BJ (cell line): ENCODE data around the gene KCNN3. TPM values are rescaled to one million over a fixed set of nuclear protein-coding genes. Genes with fewer than 3 reads are reported as not detected.
A peak's percentile ranks its signal among the peaks of the same experiment; 100 is the strongest.

Experiments
- CTCF ChIA-PET: fragments of 350-600 bp; formaldehyde crosslinking; extraction: SDS; loops from one replicate; lab custom pipeline; 2021; ENCODE audit warnings: antibody characterized with exemption, inconsistent platforms; lab: Yijun Ruan, JAX
- POLR2A ChIA-PET: fragments of 300-600 bp; sonication (Branson Sonifier 250); formaldehyde crosslinking; extraction: SDS; loops from one replicate; lab custom pipeline; 2021; ENCODE audit warnings: antibody characterized with exemption; lab: Charles Lee
- DNase-seq: peaks from one replicate; pipeline ENCODE4 v3.0.0-alpha.2; 2011; ENCODE audit warnings: low read depth
- H3K27me3 ChIP-seq: 2 replicates; pipeline ENCODE4 v1.6.0; 2011; ENCODE audit warnings: low read length; ENCODE audit not compliant: control insufficient read depth, insufficient read depth
- H3K36me3 ChIP-seq: 2 replicates; pipeline ENCODE4 v1.5.1; 2011; ENCODE audit warnings: low read length; ENCODE audit not compliant: control insufficient read depth, insufficient read depth
- H3K4me3 ChIP-seq: 2 replicates; pipeline ENCODE4 v1.5.1; 2011; ENCODE audit warnings: low read depth, mild to moderate bottlenecking, control low read depth, low read length
- CTCF ChIP-seq: IDR thresholded peaks from 2 replicates; pipeline ENCODE4 v1.5.1; 2011; ENCODE audit warnings: low read depth, mild to moderate bottlenecking, control low read depth, inconsistent platforms, low read length, moderate library complexity; ENCODE audit not compliant: insufficient read depth
- polyA plus RNA-seq: library from polyadenylated mRNA; depleted of rRNA; stranded (reverse); fragments of >200 nt; gene quantifications from 2 replicates; pipeline ENCODE4 v1.2.3, GENCODE V29; 2011

Gene KCNN3
- polyA plus RNA-seq, 1 experiment, result not detected

GRCh38 chr1:154749078-154749760 lies 120.9 kb downstream of the KCNN3 start:
- peaks cover 36% of the 10 kb centered on the region for H3K27me3 ChIP-seq
- H3K4me3 ChIP-seq, result no peak overlapping the region
- CTCF ChIA-PET, result interaction anchor here (0.6 kb wide), 1 partner anchor 19 kb away, joined by 3 read pairs; no protein-coding TSS in a partner anchor
- peak; percentile 21; the same call in 1 of the 2 replicates for TF ChIP-seq CTCF
- no peak for DNase-seq
- POLR2A ChIA-PET, result no interaction called here
- H3K36me3 ChIP-seq, result no peaks in the 10 kb centered on the region

GRCh38 chr1:154748405-154748775 lies 121.7 kb downstream of the KCNN3 start:
- Histone ChIP-seq H3K27me3 (peaks cover 39% of the 10 kb centered on the region), H3K36me3 (no peaks in the 10 kb centered on the region), H3K4me3 (no peak overlapping the region)
- ChIA-PET CTCF (interaction anchor here (1.0 kb wide), 1 partner anchor 189 kb away, joined by 3 read pairs; no protein-coding TSS in a partner anchor), POLR2A (no interaction called here)
- DNase-seq, result no peak
- no peak for TF ChIP-seq CTCF

GRCh38 chr1:154747740-154748404 lies 122.2 kb downstream of the KCNN3 start:
- Histone ChIP-seq H3K4me3 (no peak overlapping the region), H3K27me3 (peaks cover 39% of the 10 kb centered on the region), H3K36me3 (no peaks in the 10 kb centered on the region)
- ChIA-PET CTCF (interaction anchor here (0.6 to 1.0 kb wide), 3 partner anchors 11 to 355 kb away, joined by 3 to 7 read pairs (median 3); no protein-coding TSS in a partner anchor), POLR2A (no interaction called here)
- no peak for TF ChIP-seq CTCF
- DNase-seq, result no peak

- Histone ChIP-seq H3K36me3 (no peaks in the 10 kb centered on the region), H3K27me3 (peaks cover 39% of the 10 kb centered on the region), H3K4me3 (no peak overlapping the region)
- ChIA-PET POLR2A (no interaction called here), CTCF (interaction anchor here (0.5 to 1.0 kb wide), 3 partner anchors 10 to 355 kb away, joined by 3 to 7 read pairs (median 3); no protein-coding TSS in a partner anchor)
- DNase-seq, result no peak
- no peak for TF ChIP-seq CTCF
Measured at GRCh38 chr1:154747380-154747739, 122.7 kb downstream of the KCNN3 start.

- no peak for TF ChIP-seq CTCF
- Histone ChIP-seq H3K4me3 (no peak overlapping the region), H3K27me3 (peaks cover 40% of the 10 kb centered on the region), H3K36me3 (no peaks in the 10 kb centered on the region)
- CTCF ChIA-PET, result interaction anchor here (0.5 to 0.7 kb wide), 2 partner anchors 14 to 79 kb away, joined by 3 read pairs; no protein-coding TSS in a partner anchor
- DNase-seq, result no peak
- POLR2A ChIA-PET, result no interaction called here
Measured at GRCh38 chr1:154746622-154747299, 123.3 kb downstream of the KCNN3 start.
